Activated T-helper 1 cell treated with anti-CD3 and anti-CD28 coated beads, Interleukin-12 subunit alpha, Interleukin-12 subunit beta, Interleukin-2, Interleukin-4 antibody, amounts not matched to agents 30 ng/mL and 10 ng/mL and 1 ng/mL, durations not matched to agents 14 hours and 24 hours and 36 hours (primary cell): Measurements from ENCODE around the gene RAP2B. TPM values are rescaled to one million over a fixed set of nuclear protein-coding genes. Genes with fewer than 3 reads are reported as not detected.
"Not testable (repeated sequence)": the region's sequence is repeated elsewhere in the genome, so short reads cannot be mapped to it uniquely, and the experiment has no call there.

Experiments used
- DNase-seq: peaks from one replicate; pipeline ENCODE4 v3.0.0; 2021; ENCODE audit warnings: low spot score
- H3K27ac Mint-ChIP-seq: one replicate; pipeline ENCODE4 v1.8.0; 2021; ENCODE audit warnings: mild to moderate bottlenecking, mixed read lengths
- H3K27me3 Mint-ChIP-seq: one replicate; pipeline ENCODE4 v1.8.0; 2022; ENCODE audit warnings: mild to moderate bottlenecking, moderate library complexity, mixed read lengths; ENCODE audit not compliant: insufficient read depth
- H3K36me3 Mint-ChIP-seq: one replicate; pipeline ENCODE4 v1.8.0; 2021; ENCODE audit warnings: low read depth, mixed read lengths
- H3K4me1 Mint-ChIP-seq: one replicate; pipeline ENCODE4 v1.8.0; 2021; ENCODE audit warnings: low read depth, mixed read lengths
- H3K4me3 Mint-ChIP-seq: one replicate; pipeline ENCODE4 v1.8.0; 2021; ENCODE audit warnings: mild to moderate bottlenecking, moderate library complexity, mixed read lengths
- H3K9me3 Mint-ChIP-seq: one replicate; pipeline ENCODE4 v1.8.0; 2021; ENCODE audit warnings: mixed read lengths
- intact Hi-C: fragments of 100-400 bp; cut with micrococcal nuclease; formaldehyde crosslinking; loops from one replicate; pipeline ENCODE4 v1.15.1; 2024
- total RNA-seq: library from RNA; stranded (reverse); gene quantifications from 2 replicates; pipeline ENCODE4 v1.2.3, GENCODE V29; 2022

RAP2B gene
- total RNA-seq = 15.4 and 16.0 TPM in 2 replicates

- Mint-ChIP-seq H3K9me3 (no peaks in the 10 kb centered on the region), H3K36me3 (peaks cover 21% of the 10 kb centered on the region), H3K27ac (peak within 1 kb of the TSS; percentile 97), H3K4me1 (peaks cover 54% of the 10 kb centered on the region), H3K4me3 (peak within 1 kb of the TSS; percentile 90), H3K27me3 (no peaks in the 10 kb centered on the region)
- intact Hi-C loops = loop anchor here (1.0 to 10.0 kb wide), 11 partner anchors 24 to 1957 kb away; partner anchors contain the start of genes DHX36, GPR171 and MBNL1
- DNase-seq = peak; percentile 88
Measured at GRCh38 chr3:153161714-153162512, at the start of gene RAP2B. Gene RAP2B, plus strand, starts transcription at chr3:153162226. Its CDS starts 468 bp downstream, at chr3:153162694.

- Mint-ChIP-seq H3K4me3 (no peak overlapping the region), H3K36me3 (no peaks in the 10 kb centered on the region), H3K27ac (no peak overlapping the region), H3K9me3 (no peaks in the 10 kb centered on the region), H3K27me3 (peaks cover 7% of the 10 kb centered on the region), H3K4me1 (no peaks in the 10 kb centered on the region)
- DNase-seq = no peak
- intact Hi-C loops = no loop called here
Measured at GRCh38 chr3:153113541-153113940, 48.5 kb upstream of the RAP2B start.

- H3K4me1 Mint-ChIP-seq, intact Hi-C loops, DNase-seq, H3K27me3 Mint-ChIP-seq, H3K9me3 Mint-ChIP-seq, H3K27ac Mint-ChIP-seq, H3K36me3 Mint-ChIP-seq, H3K4me3 Mint-ChIP-seq: not testable (repeated sequence)
Measured at GRCh38 chr3:153114270-153114669, 47.8 kb upstream of the RAP2B start.

- Mint-ChIP-seq H3K4me1 (no peaks in the 10 kb centered on the region), H3K36me3 (no peaks in the 10 kb centered on the region), H3K27ac (no peak overlapping the region), H3K4me3 (no peak overlapping the region), H3K27me3 (peaks cover 3% of the 10 kb centered on the region), H3K9me3 (no peaks in the 10 kb centered on the region)
- no peak for DNase-seq
- intact Hi-C loops = no loop called here
Measured at GRCh38 chr3:153115326-153115725, 46.7 kb upstream of the RAP2B start.

- H3K4me1 Mint-ChIP-seq = no peaks in the 10 kb centered on the region
- intact Hi-C loops = no loop called here
Measured at GRCh38 chr3:153127788-153128187, 34.2 kb upstream of the RAP2B start.

GRCh38 chr3:153129426-153129825 is 32.6 kb upstream of the RAP2B start:
- Mint-ChIP-seq H3K9me3 (peaks cover 8% of the 10 kb centered on the region), H3K27ac (no peak overlapping the region), H3K4me3 (no peak overlapping the region), H3K4me1 (no peaks in the 10 kb centered on the region), H3K27me3 (peaks cover 10% of the 10 kb centered on the region), H3K36me3 (no peaks in the 10 kb centered on the region)
- DNase-seq = no peak
- intact Hi-C loops = no loop called here

More at GRCh38 chr3:153127788-153128187, 34.2 kb upstream of the RAP2B start:
- Mint-ChIP-seq H3K9me3 (peaks cover 8% of the 10 kb centered on the region), H3K27me3 (peaks cover 10% of the 10 kb centered on the region), H3K27ac (no peak overlapping the region), H3K4me3 (no peak overlapping the region), H3K36me3 (no peaks in the 10 kb centered on the region)
- no peak for DNase-seq

GRCh38 chr3:153129866-153130265 is 32.2 kb upstream of the RAP2B start:
- Mint-ChIP-seq H3K27me3 (peaks cover 11% of the 10 kb centered on the region), H3K36me3 (no peaks in the 10 kb centered on the region), H3K4me1 (no peaks in the 10 kb centered on the region), H3K4me3 (no peak overlapping the region), H3K27ac (no peak overlapping the region), H3K9me3 (peaks cover 8% of the 10 kb centered on the region)
- intact Hi-C loops = no loop called here
- DNase-seq = no peak

- H3K27me3 Mint-ChIP-seq = peaks cover 13% of the 10 kb centered on the region
- H3K4me1 Mint-ChIP-seq = no peaks in the 10 kb centered on the region
- intact Hi-C loops = no loop called here
- H3K27ac Mint-ChIP-seq = no peak overlapping the region
- H3K9me3 Mint-ChIP-seq = peaks cover 8% of the 10 kb centered on the region
- no peak for DNase-seq
- no peak overlapping the region for H3K4me3 Mint-ChIP-seq
- no peaks in the 10 kb centered on the region for H3K36me3 Mint-ChIP-seq
Measured at GRCh38 chr3:153130312-153130977, 31.6 kb upstream of the RAP2B start.

GRCh38 chr3:153137626-153138025 is 24.4 kb upstream of the RAP2B start:
- H3K9me3 Mint-ChIP-seq = no peaks in the 10 kb centered on the region
- H3K27me3 Mint-ChIP-seq = peaks cover 4% of the 10 kb centered on the region
- no peaks in the 10 kb centered on the region for H3K36me3 Mint-ChIP-seq
- no peak overlapping the region for H3K27ac Mint-ChIP-seq
- intact Hi-C loops = loop anchor here (1.0 kb wide), 2 partner anchors 24 to 489 kb away; no protein-coding TSS in a partner anchor
- H3K4me3 Mint-ChIP-seq = no peak overlapping the region
- DNase-seq = no peak
- H3K4me1 Mint-ChIP-seq = peaks cover 33% of the 10 kb centered on the region

GRCh38 chr3:153138276-153139210 is 23.5 kb upstream of the RAP2B start:
- Mint-ChIP-seq H3K4me3 (peak overlapping the region; percentile 48), H3K4me1 (peaks cover 33% of the 10 kb centered on the region), H3K36me3 (no peaks in the 10 kb centered on the region), H3K9me3 (no peaks in the 10 kb centered on the region), H3K27me3 (peaks cover 4% of the 10 kb centered on the region), H3K27ac (peak overlapping the region; percentile 87)
- intact Hi-C loops = loop anchor here (1.0 kb wide), 2 partner anchors 23 to 488 kb away; no protein-coding TSS in a partner anchor
- DNase-seq = peak; percentile 48

- no peak for DNase-seq
- Mint-ChIP-seq H3K27ac (no peak overlapping the region), H3K4me3 (no peak overlapping the region), H3K27me3 (no peaks in the 10 kb centered on the region), H3K36me3 (no peaks in the 10 kb centered on the region), H3K4me1 (peaks cover 36% of the 10 kb centered on the region), H3K9me3 (no peaks in the 10 kb centered on the region)
- intact Hi-C loops = no loop called here
Measured at GRCh38 chr3:153142961-153143360, 19.1 kb upstream of the RAP2B start.

GRCh38 chr3:153144071-153144470 is 18.0 kb upstream of the RAP2B start:
- intact Hi-C loops = no loop called here
- no peaks in the 10 kb centered on the region for H3K9me3 Mint-ChIP-seq
- H3K4me1 Mint-ChIP-seq = peaks cover 25% of the 10 kb centered on the region
- H3K27me3 Mint-ChIP-seq = no peaks in the 10 kb centered on the region
- H3K4me3 Mint-ChIP-seq = no peak overlapping the region
- no peak overlapping the region for H3K27ac Mint-ChIP-seq
- no peaks in the 10 kb centered on the region for H3K36me3 Mint-ChIP-seq
- no peak for DNase-seq
